Dedifferentiated amniotic fluid mesenchymal stem cell (primary cell): ENCODE data around the gene HCRTR2.
"Not testable (repeated sequence)": the region's sequence is repeated elsewhere in the genome, so short reads cannot be mapped to it uniquely, and the experiment has no call there.

Source experiments
- DNase-seq: peaks from one replicate; pipeline ENCODE4 v3.0.0-alpha.2; 2016; ENCODE audit errors: extremely low spot score

The HCRTR2 gene

DNA sequence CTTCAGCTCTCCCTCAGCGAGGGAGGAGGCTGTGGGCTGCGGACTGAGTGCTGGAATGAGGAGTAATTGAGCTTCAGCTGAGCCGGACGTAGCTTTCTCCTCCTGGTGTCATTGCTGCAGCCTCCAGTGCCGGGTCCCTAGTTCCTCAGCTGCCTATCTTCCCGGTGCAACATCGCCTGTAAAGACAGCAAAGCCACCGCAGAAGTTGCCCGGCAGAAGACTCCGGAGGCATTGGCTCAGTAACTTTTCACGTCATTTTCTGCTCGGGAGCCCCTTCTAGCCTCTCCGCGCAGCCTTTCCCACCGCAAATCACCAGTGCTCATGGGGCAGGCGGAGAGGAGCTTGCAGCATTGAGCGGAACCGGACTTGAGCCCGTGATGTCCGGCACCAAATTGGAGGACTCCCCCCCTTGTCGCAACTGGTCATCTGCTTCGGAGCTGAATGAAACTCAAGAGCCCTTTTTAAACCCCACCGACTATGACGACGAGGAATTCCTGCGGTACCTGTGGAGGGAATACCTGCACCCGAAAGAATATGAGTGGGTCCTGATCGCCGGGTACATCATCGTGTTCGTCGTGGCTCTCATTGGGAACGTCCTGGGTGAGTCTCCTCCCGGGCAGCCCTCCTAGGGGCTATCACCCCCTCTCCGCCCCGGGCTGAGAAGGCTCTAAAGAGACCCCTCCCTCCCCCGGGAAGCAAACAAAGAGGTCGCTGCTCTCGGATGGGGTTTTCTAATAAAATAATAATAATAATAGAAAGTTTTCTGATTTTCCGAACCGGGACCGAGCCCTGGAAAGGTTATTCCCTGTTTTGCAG is at the start of gene HCRTR2:
Gene HCRTR2, plus strand, starts transcription at position 305 of the 816 bp plus-strand sequence. Its CDS starts 73 bp downstream, at position 378.
- no peak for DNase-seq

DNA sequence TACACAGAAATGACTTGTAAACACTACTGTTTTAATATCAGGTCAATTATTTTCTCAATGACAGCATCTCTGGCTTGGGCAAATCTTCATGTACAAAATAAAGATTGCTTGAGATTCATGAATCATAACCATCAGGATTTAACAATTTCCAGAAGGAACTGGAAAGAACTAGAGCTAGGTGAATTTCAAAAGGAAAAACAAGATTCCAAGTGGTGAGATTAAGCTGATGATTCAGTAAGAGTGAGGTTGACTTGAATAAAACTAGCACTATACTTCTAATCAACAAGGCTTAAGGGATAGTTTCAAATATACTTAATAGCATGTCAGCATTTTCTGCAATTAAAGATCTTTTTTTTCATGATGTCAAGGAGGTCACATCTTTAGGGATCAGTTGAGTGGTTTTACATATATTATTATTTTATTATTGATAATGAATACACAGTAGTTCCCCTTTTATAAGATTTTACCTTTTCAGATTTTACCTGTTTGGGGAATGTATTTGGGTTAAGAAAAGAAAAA is 43.5 kb upstream of the HCRTR2 start:
- DNase-seq: no peak

DNA sequence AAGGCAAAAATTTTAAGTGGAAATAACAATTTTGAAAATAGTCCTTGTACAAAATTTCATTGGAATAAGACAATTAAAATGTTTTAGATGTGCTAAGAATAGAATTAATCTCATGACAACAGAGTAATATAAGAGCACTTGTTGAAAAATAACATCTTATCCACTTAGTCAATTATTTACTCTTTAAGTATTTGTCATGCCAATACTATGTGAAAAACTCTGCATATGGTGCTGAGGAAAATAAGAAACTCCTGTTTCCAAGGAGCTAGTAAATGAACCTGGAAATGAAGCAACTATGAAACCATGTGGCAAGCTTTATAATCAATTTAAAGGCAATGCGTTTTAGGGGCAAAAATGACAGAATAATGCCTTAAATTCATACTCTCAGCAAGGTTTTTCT is 42.7 kb upstream of the HCRTR2 start:
- no peak for DNase-seq

DNA sequence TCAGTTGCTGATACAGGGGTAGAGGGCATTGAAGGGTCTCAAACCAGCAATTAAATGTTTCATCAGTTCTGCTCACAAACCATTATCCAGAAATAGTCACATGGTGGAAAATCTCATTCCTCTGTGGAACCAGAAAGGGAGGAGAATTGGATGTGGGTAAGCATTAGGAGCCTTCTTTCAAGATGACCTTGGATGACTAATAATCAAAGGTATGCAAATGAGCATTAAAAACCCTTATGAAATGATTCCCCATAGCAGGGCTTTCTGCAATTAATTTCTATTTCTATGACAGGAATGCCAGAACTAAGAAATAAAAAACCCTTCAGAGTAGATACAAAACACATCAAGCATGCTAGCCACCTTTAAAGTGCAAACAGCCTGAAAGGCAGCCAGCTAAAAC is 37.4 kb upstream of the HCRTR2 start:
- no peak for DNase-seq

DNA sequence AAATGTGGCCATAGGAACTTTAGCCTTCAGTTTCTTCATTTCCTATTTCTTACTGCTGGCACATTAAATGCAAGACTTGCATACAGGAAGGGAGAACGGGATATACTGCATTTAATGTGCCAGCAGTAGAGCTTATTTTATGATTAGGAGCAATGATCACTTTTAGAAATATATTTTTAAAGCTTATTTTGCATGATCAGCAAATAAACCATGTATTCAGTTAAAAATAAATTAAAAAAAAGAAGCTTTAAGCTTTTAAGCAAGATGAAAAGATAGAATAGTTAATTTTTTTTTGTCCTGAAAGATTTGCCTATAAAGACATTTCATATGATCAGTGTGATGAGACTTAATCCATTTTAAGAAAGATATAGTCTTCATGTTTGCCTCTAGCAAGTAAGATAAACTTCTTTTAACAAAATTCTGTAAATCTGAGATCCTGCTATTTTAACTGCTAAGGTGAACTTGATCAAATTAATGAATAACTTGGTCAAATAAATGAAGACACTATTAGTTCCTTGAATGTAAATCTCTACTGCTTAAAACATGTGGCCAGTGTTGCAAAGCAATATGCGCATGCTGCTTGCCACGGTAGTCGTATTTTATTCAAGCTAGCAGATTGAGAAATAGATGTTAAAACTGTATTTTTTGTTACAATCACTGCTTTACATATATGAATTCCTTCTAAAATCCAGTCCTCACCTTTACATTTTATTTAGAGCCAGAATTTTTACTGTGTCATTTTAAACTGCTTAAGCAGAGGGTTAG is 36.2 kb upstream of the HCRTR2 start:
- no peak for DNase-seq

DNA sequence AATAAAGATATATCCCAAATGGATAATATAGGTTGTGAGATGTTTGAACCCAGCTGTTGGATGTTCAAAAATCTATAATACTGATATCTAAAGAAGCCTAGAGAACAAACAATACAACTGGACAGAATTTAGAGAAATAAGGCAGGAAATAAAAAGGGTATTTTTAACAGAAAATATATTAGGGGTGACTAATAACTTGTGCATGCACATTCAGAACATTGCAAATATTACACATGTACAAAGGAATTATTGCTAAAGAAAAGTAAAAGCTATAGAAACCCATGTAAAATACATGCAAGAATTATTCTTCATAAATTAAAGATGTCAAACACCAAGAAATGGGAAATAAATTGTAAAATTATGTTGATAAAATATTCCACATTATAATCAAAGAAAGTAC is 32.7 kb upstream of the HCRTR2 start:
- no peak for DNase-seq

DNA sequence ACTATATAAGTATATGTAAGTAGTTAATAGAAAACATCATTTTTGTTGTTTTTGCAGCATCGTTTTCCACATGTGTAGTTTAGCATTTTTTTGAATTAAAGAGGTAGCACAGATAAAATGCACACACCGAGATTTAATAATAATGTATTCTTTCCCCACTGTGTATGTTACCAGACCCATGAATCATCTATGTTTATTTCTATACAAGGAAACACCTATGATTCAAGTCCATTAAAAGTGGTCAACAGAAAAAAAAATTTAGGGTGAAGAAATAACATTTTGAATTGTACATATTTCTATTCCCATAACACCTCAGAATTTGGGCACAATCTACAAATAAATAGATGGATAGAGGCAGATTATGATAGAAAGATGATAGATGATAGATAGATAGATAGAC is 31.7 kb upstream of the HCRTR2 start:
- DNase-seq: no peak

DNA sequence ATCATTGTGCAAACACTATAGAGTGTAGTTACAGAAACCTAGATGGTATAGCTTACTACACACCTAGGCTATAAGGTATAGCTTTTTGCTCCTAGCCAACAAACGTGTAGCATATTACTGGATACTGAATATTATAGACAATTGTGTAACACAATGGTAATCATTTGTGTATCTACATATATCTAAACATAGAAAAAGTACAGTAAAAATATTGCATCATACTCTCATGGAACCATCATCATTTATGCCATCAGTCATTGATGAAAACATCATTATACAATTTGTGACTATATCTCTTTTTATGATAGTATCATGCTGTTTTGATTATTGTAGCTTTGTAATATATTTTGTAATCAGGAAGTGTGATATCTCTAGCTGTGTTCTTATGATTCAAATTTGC is 21.0 kb upstream of the HCRTR2 start:
- no peak for DNase-seq

DNA sequence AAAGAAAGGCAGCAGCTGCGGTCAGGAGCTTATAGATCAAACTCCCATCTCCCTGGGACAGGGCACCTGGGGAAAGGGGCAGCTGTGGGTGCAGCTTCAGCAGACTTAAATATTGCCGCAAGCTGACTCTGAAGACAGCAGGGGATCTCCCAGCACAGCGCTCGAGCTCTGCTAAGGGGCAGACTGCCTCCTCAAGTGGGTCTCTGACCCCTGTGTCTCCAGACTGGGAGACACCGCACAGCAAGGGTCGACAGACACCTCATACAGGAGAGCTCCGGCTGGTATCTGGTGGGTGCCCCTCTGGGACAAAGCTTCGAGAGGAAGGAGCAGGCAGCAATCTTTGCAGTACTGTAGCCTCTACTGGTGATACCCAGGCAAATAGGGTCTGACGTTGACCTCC is 15.5 kb upstream of the HCRTR2 start:
- DNase-seq: not testable (repeated sequence)

DNA sequence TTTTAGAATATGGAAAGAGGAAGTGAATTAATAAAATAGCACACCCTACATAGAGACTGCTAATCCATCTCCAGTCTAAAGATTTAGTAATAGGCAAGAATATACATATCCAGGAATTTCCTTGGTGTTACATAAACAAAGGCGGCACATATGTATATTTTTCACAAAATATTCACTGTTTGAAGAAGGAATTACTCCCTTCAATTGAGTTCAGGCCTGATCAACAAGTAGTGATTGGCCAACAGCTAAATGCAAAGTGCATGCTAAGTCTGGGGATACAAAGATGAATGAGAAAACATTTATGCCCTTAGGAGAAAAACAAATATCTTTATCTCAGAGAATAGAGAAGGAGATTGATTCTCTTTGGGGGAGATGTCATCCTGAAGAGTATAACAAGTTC is 6.5 kb upstream of the HCRTR2 start:
- no peak for DNase-seq

DNA sequence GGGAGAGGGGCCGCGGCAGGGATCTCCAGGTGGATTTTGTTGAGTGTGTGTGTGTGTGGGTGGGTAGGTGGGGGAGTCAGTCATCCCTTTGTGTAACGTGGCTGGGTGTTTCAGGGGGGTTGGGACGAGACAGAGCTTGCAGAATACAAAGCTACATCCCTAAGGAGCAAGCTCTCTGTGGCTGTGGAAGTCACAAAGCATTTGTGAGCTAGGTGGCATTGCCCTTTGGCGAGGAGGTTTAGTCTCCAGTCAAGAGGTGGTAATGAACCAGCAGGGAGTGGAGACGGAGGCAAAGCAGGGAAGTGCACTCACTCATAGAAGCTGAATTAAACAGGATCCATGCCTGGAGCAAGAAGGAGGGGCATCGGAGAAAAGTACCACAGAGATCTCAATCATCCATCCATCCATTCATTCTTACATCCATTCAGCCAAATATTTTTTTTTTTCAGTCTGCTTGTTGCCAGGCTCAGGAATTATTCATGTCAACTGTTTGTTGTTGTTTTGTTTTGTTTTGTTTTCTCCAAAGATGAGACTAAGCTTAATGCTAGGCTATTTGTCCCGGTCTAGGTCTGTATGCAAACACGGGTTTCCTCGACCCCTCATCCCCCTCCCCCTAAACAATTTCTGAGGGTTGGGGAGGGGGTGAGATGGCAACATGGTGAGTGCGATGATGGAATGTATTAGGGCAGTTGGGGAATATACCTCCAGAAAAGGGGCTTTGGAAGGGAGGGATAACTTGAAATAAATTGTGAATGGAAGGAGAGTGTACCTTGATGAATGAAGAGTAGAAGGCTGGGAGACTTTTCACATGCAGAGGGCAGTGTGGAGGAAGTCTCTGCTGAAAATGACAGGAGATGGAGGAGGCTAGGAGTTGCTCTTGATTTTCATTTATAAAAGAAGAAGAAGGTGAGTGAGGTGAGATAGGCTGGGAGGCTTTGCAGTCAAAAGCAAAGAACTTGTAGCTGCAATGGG is 1.0 kb downstream of the HCRTR2 start:
- no peak for DNase-seq

DNA sequence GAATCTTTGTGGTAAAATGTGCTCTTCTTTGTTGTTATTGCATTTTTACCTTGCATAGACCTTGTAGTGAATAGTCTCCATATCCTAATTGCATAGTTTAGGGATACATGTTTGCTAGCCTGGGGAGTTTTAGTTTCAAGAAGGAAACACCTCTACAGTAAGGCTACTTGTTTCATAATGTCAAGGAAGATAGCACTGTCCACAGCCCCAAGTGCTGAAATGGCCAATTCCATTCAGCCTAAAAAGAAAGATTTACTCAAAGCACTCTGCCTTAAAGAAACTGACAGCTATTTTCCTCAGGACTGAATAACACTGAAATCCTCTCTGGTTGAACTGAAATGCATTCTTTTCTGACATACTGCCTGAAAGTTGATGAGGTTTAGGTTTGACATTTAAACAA is 2.6 kb downstream of the HCRTR2 start:
- no peak for DNase-seq

DNA sequence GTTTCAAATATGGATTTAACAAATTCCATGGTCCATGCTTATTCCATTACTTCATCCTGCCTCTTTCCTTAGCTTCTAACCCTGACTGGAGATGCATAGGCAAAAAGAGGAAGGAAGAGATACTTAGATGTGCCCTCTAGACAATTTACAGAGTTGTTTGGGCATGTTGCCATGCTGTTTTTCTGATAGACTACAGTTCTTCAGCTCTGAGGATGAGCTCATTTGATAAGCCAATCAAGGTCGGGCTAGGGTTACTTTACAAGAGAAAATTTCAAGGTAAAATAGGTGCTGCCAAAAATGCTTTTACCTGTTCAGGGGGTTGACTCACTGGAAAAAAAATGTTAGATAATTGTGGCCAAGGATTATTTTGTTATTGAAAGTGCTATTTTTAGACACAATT is 5.9 kb downstream of the HCRTR2 start:
- no peak for DNase-seq

DNA sequence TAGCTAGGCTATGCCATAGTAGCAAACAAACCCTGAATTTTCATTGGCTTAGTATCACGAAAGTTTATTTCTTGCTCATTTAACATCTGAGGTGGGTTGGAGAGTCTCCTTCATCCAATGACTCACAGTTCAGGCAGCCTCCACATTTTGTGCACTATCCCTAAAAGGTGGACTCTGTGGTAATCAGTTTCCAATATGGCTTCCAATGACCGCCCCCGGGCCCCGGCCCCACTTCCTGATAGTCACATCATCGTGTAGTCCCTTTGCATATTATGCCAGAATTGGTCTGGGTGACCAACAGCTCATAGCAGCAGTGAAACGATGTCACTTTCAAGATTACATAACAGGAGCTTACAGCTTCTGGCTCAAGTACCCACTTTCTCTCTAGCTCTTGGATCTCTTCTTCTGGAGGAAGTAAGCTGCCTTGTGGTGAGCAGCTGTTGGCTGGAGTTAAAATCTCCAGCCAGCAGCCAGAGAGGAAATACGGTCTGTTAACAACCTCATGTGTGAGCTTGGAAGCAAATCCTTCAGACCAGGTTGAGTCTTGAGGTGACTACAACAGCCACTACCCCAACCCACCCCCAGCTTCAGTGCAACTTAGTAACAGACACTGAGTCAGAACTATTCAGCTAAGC is 7.8 kb downstream of the HCRTR2 start:
- no peak for DNase-seq

DNA sequence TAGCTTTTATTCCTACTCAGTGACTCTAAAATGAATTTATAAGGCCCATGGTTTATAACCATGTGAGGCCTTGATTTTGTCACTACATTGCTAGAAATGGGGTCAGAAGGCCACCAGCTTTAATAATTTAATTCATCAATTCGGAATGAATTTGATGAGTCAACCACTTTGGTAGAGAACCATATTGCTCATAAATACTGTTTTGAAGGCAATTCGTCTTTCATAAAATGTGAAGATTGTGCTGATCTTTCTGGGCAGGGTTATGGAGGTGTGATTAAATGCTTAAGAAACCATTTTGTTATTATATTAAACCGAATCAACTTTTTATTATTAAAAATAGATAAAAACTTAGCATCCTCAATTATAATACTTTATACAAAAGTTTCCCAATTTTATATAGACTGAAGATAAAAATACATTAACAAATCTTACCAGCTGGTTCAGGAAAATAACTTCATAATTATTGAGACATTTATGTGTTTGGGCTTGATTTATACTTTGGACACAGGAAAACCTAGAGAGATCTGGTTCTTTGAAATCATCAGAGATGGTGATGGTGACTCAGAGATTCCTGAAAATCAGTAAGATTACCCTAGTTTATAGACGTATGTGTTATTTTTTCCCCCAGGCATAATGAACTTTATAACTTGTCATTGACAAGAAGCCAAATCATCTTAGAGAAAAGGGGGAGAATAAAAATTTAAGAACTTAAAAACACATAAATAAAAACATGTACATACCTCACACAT is 10.6 kb downstream of the HCRTR2 start:
- no peak for DNase-seq

DNA sequence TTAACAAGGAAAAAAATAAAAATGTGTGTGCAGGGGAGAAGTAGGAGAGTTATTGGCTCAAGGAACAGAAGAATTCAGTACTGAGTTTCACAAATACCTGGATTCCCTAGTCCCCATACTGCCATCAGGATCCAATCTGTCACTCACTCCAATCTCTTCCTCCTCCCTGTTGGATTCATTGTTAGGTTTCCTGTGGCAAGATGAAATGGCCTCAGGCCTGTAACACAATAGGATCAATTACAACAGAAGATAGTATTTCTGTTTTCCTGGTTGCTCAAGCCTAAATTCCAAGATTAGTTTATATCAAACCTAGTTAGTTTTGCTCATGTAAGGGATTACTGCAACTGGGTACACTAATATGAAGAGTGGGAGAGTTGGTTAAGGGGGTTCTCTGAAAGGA is 24.4 kb downstream of the HCRTR2 start:
- no peak for DNase-seq

DNA sequence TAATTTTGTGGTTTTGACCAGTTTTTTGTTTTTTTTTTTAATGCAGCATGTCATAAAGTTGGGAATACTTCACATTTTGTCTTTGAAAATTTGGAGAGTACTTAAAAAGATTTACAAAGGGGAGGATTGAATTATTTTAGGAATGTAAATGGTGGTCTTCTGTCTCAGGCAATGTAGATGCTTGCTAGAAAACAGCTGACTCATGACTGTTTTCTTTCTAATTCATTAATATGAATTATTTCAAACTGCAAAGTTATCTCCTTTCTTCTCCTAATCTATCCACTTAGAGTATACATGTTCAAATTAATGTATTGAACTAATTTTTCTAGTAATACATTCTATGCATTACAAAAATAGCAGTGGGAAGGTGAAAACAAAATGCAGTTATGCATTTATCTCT is 24.9 kb downstream of the HCRTR2 start:
- DNase-seq: no peak

DNA sequence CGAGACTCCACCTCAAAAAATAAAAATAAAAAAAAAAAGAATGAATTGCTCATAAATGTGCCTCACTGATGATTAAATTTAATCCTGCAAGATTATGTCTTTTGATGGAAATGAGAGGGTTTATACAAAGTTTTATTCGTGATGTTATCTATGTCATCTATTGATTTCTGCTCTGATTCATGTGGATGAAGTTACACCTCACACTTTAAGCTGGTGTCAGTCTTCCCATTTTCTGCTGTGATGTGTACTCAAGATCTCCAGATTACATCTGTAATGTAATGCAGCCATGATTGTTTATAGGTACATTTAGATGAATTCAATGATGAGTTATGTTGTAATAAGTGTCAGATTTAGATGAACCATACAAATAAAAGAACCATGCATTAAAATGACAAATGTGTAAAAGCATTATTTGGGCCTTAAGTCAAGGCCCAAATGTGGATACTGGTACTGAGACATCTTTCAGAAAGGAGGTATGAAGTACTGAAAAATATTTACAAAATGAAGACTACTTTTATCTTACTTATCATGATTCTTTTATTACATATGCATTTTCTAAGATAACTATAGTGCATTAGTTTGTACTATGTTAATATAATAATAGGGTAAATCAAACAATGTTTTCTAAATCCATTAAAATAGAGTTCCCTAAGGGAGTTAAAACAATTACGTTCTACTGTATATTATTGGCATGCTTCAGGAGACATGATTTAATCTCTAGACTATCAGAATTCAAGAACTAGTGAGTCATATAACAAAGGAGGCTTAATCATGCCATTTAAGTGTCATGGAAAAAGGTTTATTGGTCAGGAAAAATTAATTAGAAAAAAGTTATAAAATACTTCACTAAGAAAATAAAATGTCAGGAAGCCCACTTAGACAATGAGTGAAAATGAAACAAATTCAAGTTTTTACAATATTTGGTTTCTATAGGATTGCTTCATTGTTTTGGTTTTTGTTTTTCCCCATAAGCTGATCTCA is 34.5 kb downstream of the HCRTR2 start:
- peak; percentile 28 for DNase-seq

DNA sequence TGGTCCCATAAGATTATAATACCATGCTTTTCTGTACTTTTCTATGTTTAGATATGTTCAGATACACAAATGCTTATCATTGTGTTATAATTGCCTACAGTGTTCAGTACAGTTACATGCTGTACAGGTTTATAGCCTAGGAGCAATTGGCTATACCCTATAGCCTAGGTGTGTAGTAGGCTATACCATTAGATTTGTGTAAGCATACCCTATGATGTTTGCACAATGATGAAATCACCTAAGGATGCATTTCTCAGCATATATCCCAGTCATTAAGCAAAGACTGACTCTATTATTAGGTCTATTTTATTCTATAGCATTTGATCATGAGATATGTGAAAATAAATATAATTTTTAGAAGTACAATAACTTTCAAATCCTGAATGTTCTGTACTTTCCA is 36.6 kb downstream of the HCRTR2 start:
- DNase-seq: no peak
